Measurements from ENCODE around the gene TRAPPC2L. TPM values are rescaled to one million over a fixed set of nuclear protein-coding genes. Genes with fewer than 3 reads are reported as not detected.

TRAPPC2L gene
- total and polyA plus RNA-seq, 2 of the 13 experiments (the other 11 are each of a cell fraction or from before 2014, with no cell fraction given), result 96.3 to 107 TPM

DNA sequence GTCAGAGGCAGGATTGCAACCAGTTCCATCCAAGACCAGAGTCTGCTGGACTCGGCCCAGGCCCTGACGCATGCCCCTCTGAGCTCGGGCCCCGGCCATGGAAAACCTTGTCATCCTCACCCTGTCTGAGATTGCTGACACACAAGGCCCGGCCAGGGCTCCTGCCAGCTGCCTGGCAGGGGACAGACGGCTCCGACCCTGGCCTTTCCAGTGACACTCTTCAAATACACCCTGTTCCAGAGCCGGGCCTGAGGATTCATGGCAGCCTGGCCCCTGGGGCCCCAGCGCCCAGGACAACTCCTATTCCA is 12.7 kb downstream of the TRAPPC2L start (continued):
- TF ChIP-seq, protein P1, sequence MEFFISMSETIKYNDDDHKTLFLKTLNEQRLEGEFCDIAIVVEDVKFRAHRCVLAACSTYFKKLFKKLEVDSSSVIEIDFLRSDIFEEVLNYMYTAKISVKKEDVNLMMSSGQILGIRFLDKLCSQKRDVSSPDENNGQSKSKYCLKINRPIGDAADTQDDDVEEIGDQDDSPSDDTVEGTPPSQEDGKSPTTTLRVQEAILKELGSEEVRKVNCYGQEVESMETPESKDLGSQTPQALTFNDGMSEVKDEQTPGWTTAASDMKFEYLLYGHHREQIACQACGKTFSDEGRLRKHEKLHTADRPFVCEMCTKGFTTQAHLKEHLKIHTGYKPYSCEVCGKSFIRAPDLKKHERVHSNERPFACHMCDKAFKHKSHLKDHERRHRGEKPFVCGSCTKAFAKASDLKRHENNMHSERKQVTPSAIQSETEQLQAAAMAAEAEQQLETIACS (CRISPR knock-in tag; IDR thresholded peaks at IDR 0.05), result no peak
- no peak for TF ChIP-seq CEBPG (CRISPR knock-in tag; IDR thresholded peaks at IDR 0.05)
- TF ChIP-seq ATF7-NPFF (CRISPR knock-in tag; IDR thresholded peaks at IDR 0.05; ENCODE audit: low read depth), result no peak
- no peak for TF ChIP-seq DNMT1 (CRISPR knock-in tag; IDR thresholded peaks at IDR 0.05)
- TF ChIP-seq MXI1 (IDR thresholded peaks at IDR 0.05; ENCODE audit: borderline replicate concordance, low read depth, low read length), result no peak

DNA sequence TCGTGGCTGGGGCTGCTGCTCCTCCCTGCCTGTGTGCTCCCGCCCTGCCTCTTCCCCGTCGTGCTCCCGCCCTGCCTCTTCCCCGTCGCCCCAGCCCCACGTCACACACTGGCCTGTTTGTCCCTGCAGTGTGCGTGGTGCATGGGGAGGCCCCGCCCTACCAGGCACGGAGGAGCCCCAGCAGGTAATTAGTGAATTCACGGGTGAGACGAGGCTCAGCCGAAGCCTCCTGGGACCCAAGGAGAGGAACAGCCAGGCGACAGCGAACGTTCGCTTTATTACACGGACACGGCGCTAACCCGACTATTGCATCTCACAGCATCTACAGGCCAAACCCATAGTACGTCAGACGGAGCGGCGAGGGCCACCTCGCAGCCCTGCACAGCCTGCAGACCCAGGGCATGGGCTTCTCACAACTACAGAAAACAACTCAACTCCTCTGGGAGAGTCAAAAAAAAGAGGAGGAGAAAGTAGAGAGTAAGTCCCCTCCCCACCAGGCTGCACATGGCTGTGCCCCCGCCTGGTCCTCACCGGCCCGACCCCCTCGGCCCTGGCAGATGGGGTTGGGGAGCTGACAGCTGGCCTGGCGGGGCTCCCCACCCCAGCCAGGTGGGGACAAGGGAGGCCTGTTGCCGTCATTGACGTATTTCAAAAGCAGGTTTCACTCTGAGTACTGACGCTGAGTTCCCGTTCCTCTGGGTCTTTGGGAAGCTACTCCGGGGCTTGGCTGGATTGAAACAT is 13.9 kb downstream of the TRAPPC2L start:
- Histone ChIP-seq H3K4me3 (replicated peaks in 1 of 3; ENCODE audit: insufficient read depth in 1 of 3, low read depth in 2 of 3, low read length in 3 of 3) (no peak overlapping the region), H3K9ac (ENCODE audit: insufficient read depth, low read depth, low read length) (no peak overlapping the region), H3K4me1 (ENCODE audit: insufficient read depth, low read length) (no peaks in the 10 kb centered on the region), H3K79me2 (ENCODE audit: insufficient read depth, low read length) (no peaks in the 10 kb centered on the region), H3K4me2 (ENCODE audit: low read depth, low read length) (no peak overlapping the region; the same call in none of the 2 replicates), H4K20me1 (ENCODE audit: insufficient read depth, low read length) (0 out of 2 replicates have a peak, but pooled peaks cover 4% of the 10 kb centered on the region), H3K36me3 (replicated peaks in 1 of 2; ENCODE audit: control insufficient read depth in 1 of 2, insufficient read depth in 2 of 2, low read length in 2 of 2) (no peaks in the 10 kb centered on the region), H3K27me3 (ENCODE audit: control insufficient read depth in 1 of 2, insufficient read depth in 2 of 2, low read length in 2 of 2) (peaks cover 61 to 95% of the 10 kb centered on the region in 2 experiments), H2AFZ (ENCODE audit: low read length) (no peak overlapping the region), H3K9me3 (ENCODE audit: low read length) (no peaks in the 10 kb centered on the region), H3K27ac (ENCODE audit: extremely low read length, insufficient read depth, low read length) (no peak overlapping the region)
- FAIRE-seq, result no peak
- POLR2A ChIA-PET, result no interaction called here
- WGBS (ENCODE audit: low lambda C conversion rate), result 28% methylated on average over 35 of the region's 37 CpGs
- no peak for DNase-seq (ENCODE audit: low spot score)
- in situ Hi-C loops (cut with HindIII; ENCODE audit: extremely low pct_ligation_motif_present, low pct_unique_long_range_greater_than_20kb), result no loop called here
- no TSS peak for BruUV-seq (replicated peaks)
- TF ChIP-seq, protein P2, sequence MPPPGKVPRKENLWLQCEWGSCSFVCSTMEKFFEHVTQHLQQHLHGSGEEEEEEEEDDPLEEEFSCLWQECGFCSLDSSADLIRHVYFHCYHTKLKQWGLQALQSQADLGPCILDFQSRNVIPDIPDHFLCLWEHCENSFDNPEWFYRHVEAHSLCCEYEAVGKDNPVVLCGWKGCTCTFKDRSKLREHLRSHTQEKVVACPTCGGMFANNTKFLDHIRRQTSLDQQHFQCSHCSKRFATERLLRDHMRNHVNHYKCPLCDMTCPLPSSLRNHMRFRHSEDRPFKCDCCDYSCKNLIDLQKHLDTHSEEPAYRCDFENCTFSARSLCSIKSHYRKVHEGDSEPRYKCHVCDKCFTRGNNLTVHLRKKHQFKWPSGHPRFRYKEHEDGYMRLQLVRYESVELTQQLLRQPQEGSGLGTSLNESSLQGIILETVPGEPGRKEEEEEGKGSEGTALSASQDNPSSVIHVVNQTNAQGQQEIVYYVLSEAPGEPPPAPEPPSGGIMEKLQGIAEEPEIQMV (CRISPR knock-in tag; IDR thresholded peaks at IDR 0.05; ENCODE audit: low read depth), result no peak
- TF ChIP-seq ISX (CRISPR knock-in tag; conservative IDR thresholded peaks at IDR 0.05) (no peak), HNRNPLL (IDR thresholded peaks at IDR 0.05; ENCODE audit: low read depth, low read length, poor library complexity, severe bottlenecking) (peak; percentile 21), ZNF263 (CRISPR knock-in tag; IDR thresholded peaks at IDR 0.05) (peak; percentile 81; the same call in 1 of the 2 replicates)
- CTCF ChIA-PET (ENCODE audit: low intra/inter-chr PET ratio, low total read pairs), result no interaction called here
- no peak for ATAC-seq
- intact Hi-C loops (cut with micrococcal nuclease; ENCODE audit: unreplicated experiment), result no loop called here

Measured in HepG2 (cell line).